Measurements from ENCODE around the gene KIF26A.

DNA sequence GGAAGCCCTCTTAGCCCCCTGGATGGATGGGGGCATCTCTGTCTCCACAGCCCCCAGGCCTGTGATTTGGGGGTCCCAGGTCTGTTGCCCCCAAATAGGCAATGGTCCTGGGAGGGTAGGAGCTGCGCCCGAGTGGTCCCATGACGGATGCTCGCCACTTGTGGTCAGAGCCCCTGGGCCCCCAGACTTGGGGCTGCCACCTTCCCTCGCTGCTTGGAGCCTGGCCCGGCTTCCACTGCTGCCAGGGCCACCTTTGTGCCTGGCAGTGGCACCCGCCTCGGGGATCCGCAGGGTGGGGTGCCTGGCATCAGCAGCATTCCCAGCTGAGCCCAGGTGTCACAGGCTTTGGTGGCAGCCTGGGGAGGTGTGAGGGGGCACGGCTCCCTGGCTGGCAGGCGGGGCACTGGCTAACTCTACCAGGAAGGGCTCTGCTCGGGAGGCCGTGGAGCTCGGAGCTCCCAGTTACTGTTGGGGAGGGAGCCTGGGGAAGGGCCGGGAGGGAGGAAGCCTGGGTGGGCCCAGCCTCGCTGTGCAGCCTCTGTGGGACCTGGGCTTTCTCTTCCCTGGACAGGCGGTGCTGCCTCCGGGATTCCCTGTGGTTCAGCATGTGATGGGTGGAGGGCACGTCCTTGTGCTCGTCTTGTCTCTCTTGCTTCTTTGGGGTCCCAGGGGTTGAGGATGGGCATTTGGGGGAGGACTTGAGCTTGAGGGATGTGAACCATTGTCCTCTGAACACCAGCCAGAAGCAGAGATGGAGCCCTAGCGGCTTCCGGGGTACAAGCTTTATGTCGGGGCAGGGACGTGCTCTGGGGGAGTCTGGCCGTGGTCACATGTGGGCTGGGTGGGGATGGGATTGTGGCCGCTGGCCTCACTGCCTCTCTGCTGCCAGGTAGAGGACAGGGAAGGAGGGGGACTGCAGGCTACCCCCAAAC is 5.4 kb downstream of the KIF26A start:
- TF ChIP-seq SP2 (CRISPR knock-in tag; IDR thresholded peaks at IDR 0.05) (no peak), TCF7 (IDR thresholded peaks at IDR 0.05; ENCODE audit: low read depth) (no peak), KAT8 (CRISPR knock-in tag; IDR thresholded peaks at IDR 0.05) (no peak), RELA (CRISPR knock-in tag; IDR thresholded peaks at IDR 0.05) (no peak), HOXA5 (CRISPR knock-in tag; IDR thresholded peaks at IDR 0.05) (no peak)

Data from HepG2 (cell line).